Upper lobe of left lung (tissue), 6 donors: Measurements from ENCODE around the gene TAOK3. TPM values are rescaled to one million over a fixed set of nuclear protein-coding genes. Genes with fewer than 3 reads are reported as not detected.

Experiments
- ATAC-seq, 2 donors: fragments of 200-7000 bp; cut with Tn5 transposase; one replicate each; pipeline ENCODE4 v1.9.1; 2022; ENCODE audit warnings: mild to moderate bottlenecking in 2 of 2, moderate library complexity in 2 of 2; ENCODE audit not compliant: low FRiP score in 2 of 2
- DNase-seq, 2 donors: peaks; one replicate each; pipeline ENCODE4 v3.0.0-alpha.2; 2019 to 2020
- H3K27ac ChIP-seq, 4 donors: fragments of 200-600 bp; sonication (generic); one replicate each; pipeline ENCODE4 v1.5.1; 2016 to 2019
- H3K27me3 ChIP-seq, 4 donors: fragments of 200-600 bp; sonication (generic); one replicate each; pipeline ENCODE4 v1.5.1; 2017 to 2019
- H3K36me3 ChIP-seq, 4 donors: fragments of 200-600 bp; sonication (generic); one replicate each; pipeline ENCODE4 v1.5.1; 2016 to 2019
- H3K4me1 ChIP-seq, 4 donors: fragments of 200-600 bp; sonication (generic); one replicate each; pipeline ENCODE4 v1.5.1; 2018 to 2019
- H3K4me3 ChIP-seq, 4 donors: fragments of 200-600 bp; sonication (generic); one replicate each; pipeline ENCODE4 v1.5.1; 2017 to 2019; ENCODE audit warnings: mild to moderate bottlenecking in 2 of 4, moderate library complexity in 1 of 4
- H3K9me3 ChIP-seq, 4 donors: fragments of 200-600 bp; sonication (generic); one replicate each; pipeline ENCODE4 v1.5.1; 2018 to 2019
- CTCF ChIP-seq, 6 experiments: fragments of 450-650 bp in 4 of 6; fragments of 200-600 bp in 2 of 6; sonication (generic) in 2 of 6; IDR thresholded peaks; one replicate each; pipeline ENCODE4 v1.5.1; 2016 to 2019; ENCODE audit warnings: antibody characterized with exemption in 6 of 6
- EP300 ChIP-seq, 4 donors: sonication (generic); formaldehyde crosslinking; IDR thresholded peaks; one replicate each; pipeline ENCODE4 v1.5.1; 2017; ENCODE audit warnings: antibody characterized with exemption in 4 of 4, control low read depth in 2 of 4
- POLR2A ChIP-seq, 4 donors: fragments of 450-650 bp; IDR thresholded peaks; one replicate each; pipeline ENCODE4 v1.5.1; 2016 to 2017; ENCODE audit warnings: antibody characterized with exemption in 4 of 4, mild to moderate bottlenecking in 2 of 4
- POLR2AphosphoS5 ChIP-seq, 2 donors: sonication (generic); formaldehyde crosslinking; IDR thresholded peaks; one replicate each; pipeline ENCODE4 v1.5.1; 2017; ENCODE audit warnings: antibody characterized with exemption in 2 of 2
- WGBS, 2 donors: methylation state at CpG; one replicate each; pipeline ENCODE4 v1.1.5; 2017 to 2018; 5-methylcytosine and 5-hydroxymethylcytosine counted together
- total RNA-seq, 6 donors: library from RNA; depleted of rRNA in 4 of 6; stranded (reverse); fragments of >200 nt in 4 of 6; gene quantifications; one replicate each; pipeline versions ENCODE4 v1.1.0 to v1.2.1, GENCODE V29; 2016 to 2021
- donor health status: DM: no; HTN: no; CAD: no; lungs with moderate emphysema.
- donor health status: DM: no; HTN: yes; CAD: no; lungs with severe emphysema.

TAOK3 gene
- total RNA-seq, 6 donors from 2014 or later = 49.7 to 111 (median 67.8) TPM

GRCh38 chr12:118318744-118319143 lies 54.0 kb downstream of the TAOK3 start:
- no peaks in the 10 kb centered on the region for H3K36me3 ChIP-seq
- no peak overlapping the region for H3K4me3 ChIP-seq
- no peak for TF ChIP-seq EP300 (IDR thresholded peaks at IDR 0.05)
- TF ChIP-seq POLR2AphosphoS5 (IDR thresholded peaks at IDR 0.05) = no peak
- TF ChIP-seq CTCF (IDR thresholded peaks at IDR 0.05) = no peak
- no peak for TF ChIP-seq POLR2A (IDR thresholded peaks at IDR 0.05)
- H3K27me3 ChIP-seq = no peaks in the 10 kb centered on the region
- H3K4me1 ChIP-seq = no peaks in the 10 kb centered on the region
- H3K27ac ChIP-seq = no peak overlapping the region
- ATAC-seq = no peak
- no peaks in the 10 kb centered on the region for H3K9me3 ChIP-seq
- no peak for DNase-seq
- WGBS, 2 donors = 91 to 96% methylated on average over 1 of the region's 1 CpG

- 92 to 100% methylated on average over 1 of the region's 1 CpG for WGBS, 2 donors
- no peaks in the 10 kb centered on the region for H3K36me3 ChIP-seq
- H3K27ac ChIP-seq = no peak overlapping the region
- DNase-seq (no peak), ATAC-seq (no peak)
- no peak overlapping the region for H3K4me3 ChIP-seq
- no peaks in the 10 kb centered on the region for H3K9me3 ChIP-seq
- H3K27me3 ChIP-seq = no peaks in the 10 kb centered on the region
- TF ChIP-seq EP300 (IDR thresholded peaks at IDR 0.05) (no peak), CTCF (IDR thresholded peaks at IDR 0.05) (no peak), POLR2A (IDR thresholded peaks at IDR 0.05) (no peak), POLR2AphosphoS5 (IDR thresholded peaks at IDR 0.05) (no peak)
- H3K4me1 ChIP-seq = peaks cover 0 to 2% (median 1%) of the 10 kb centered on the region in 4 donors
These were observed 55.0 kb downstream of the TAOK3 start for GRCh38 chr12:118317729-118318128.

GRCh38 chr12:118315821-118316220 lies 56.9 kb downstream of the TAOK3 start:
- ATAC-seq = no peak

GRCh38 chr12:118312578-118312977 lies 60.1 kb downstream of the TAOK3 start:
- ATAC-seq = no peak
- no peaks in the 10 kb centered on the region for H3K36me3 ChIP-seq
- H3K9me3 ChIP-seq = no peaks in the 10 kb centered on the region
- no peak for TF ChIP-seq CTCF (IDR thresholded peaks at IDR 0.05)
- TF ChIP-seq EP300 (IDR thresholded peaks at IDR 0.05) = no peak
- TF ChIP-seq POLR2A (IDR thresholded peaks at IDR 0.05) = no peak
- no peak for TF ChIP-seq POLR2AphosphoS5 (IDR thresholded peaks at IDR 0.05)
- H3K27me3 ChIP-seq = no peaks in the 10 kb centered on the region
- H3K4me1 ChIP-seq = peaks cover 0 to 12% (median 8%) of the 10 kb centered on the region in 4 donors
- WGBS, 2 donors = 26 to 50% methylated on average over 1 of the region's 1 CpG
- no peak overlapping the region for H3K4me3 ChIP-seq
- DNase-seq = no peak
- no peak overlapping the region for H3K27ac ChIP-seq

More at GRCh38 chr12:118315821-118316220, 56.9 kb downstream of the TAOK3 start:
- TF ChIP-seq CTCF (IDR thresholded peaks at IDR 0.05) (no peak), POLR2AphosphoS5 (IDR thresholded peaks at IDR 0.05) (no peak), EP300 (IDR thresholded peaks at IDR 0.05) (no peak)
- DNase-seq = no peak
- Histone ChIP-seq H3K36me3 (no peaks in the 10 kb centered on the region), H3K27ac (no peak overlapping the region), H3K4me1 (peaks cover 0 to 7% (median 4%) of the 10 kb centered on the region in 4 donors), H3K27me3 (no peaks in the 10 kb centered on the region), H3K9me3 (no peaks in the 10 kb centered on the region), H3K4me3 (no peak overlapping the region)

- Histone ChIP-seq H3K27me3 (no peaks in the 10 kb centered on the region), H3K27ac (no peak overlapping the region), H3K9me3 (no peaks in the 10 kb centered on the region), H3K4me1 (peaks cover 0 to 21% (median 11%) of the 10 kb centered on the region in 4 donors), H3K4me3 (no peak overlapping the region), H3K36me3 (no peaks in the 10 kb centered on the region)
- ATAC-seq = no peak
- 30 to 35% methylated on average over 2 of the region's 2 CpGs for WGBS, 2 donors
- no peak for TF ChIP-seq POLR2AphosphoS5 (IDR thresholded peaks at IDR 0.05)
- TF ChIP-seq EP300 (IDR thresholded peaks at IDR 0.05) = no peak
- no peak for TF ChIP-seq POLR2A (IDR thresholded peaks at IDR 0.05)
- TF ChIP-seq CTCF (IDR thresholded peaks at IDR 0.05) = no peak
- no peak for DNase-seq
These were observed 61.0 kb downstream of the TAOK3 start for GRCh38 chr12:118311666-118312065.
